GM20000 (cell line): ENCODE measurements around the gene GET3.

Source experiments
- DNase-seq: peaks from one replicate; pipeline ENCODE4 v3.0.0; 2012; ENCODE audit warnings: low spot score
- TF ChIP-seq, protein P1 (sequence below): IDR thresholded peaks from 2 replicates; pipeline ENCODE4 v1.5.1; 2012; ENCODE audit warnings: mild to moderate bottlenecking, control low read depth; ENCODE audit errors: extremely low read depth, missing control alignments

GET3 gene

DNA sequence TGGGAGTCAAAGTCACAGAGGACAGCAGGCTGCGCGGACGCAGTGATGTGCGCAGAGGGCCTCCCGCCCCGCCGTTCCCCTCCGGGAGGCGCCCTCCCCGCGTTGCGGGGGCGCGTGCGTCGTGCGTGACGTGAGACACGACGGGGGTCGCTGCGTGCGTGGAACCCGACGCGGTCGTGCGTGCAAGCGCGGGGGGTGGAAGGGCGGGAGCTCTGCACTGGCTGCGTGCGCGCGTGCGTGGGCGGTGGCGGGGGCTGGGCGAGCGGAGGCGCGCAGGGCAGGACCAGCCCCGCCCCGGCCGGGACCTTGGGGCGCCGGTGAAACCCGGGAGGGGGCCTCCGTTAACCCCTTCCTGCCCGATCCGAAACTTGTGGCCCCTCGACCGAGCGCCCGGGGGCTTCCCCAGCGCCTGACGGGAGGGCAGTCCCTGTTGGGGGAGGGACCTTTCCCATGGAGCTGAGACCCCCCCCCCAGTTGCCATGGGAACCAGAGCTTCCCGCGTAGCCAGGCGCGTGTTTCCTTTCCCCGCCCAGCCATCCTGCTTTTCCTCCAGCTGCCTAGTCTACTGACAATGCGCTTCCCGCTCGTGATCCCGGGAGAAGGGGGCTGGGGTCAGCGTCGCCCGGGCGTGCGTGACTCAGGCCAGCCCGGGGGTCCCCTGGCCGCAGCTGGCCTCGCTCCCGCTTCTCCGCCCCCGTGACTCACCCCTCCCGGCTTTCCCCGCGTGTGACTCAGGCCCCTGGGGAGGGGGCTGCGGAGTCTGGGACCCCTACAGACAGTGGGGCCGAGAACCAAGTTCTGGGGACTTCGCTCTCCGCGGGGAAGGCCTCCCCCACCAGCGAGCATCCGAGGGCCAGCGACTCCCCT lies 45.4 kb downstream of the GET3 start:
- TF ChIP-seq, protein P1, sequence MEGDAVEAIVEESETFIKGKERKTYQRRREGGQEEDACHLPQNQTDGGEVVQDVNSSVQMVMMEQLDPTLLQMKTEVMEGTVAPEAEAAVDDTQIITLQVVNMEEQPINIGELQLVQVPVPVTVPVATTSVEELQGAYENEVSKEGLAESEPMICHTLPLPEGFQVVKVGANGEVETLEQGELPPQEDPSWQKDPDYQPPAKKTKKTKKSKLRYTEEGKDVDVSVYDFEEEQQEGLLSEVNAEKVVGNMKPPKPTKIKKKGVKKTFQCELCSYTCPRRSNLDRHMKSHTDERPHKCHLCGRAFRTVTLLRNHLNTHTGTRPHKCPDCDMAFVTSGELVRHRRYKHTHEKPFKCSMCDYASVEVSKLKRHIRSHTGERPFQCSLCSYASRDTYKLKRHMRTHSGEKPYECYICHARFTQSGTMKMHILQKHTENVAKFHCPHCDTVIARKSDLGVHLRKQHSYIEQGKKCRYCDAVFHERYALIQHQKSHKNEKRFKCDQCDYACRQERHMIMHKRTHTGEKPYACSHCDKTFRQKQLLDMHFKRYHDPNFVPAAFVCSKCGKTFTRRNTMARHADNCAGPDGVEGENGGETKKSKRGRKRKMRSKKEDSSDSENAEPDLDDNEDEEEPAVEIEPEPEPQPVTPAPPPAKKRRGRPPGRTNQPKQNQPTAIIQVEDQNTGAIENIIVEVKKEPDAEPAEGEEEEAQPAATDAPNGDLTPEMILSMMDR = no peak
- peak; percentile 86 for DNase-seq

DNA sequence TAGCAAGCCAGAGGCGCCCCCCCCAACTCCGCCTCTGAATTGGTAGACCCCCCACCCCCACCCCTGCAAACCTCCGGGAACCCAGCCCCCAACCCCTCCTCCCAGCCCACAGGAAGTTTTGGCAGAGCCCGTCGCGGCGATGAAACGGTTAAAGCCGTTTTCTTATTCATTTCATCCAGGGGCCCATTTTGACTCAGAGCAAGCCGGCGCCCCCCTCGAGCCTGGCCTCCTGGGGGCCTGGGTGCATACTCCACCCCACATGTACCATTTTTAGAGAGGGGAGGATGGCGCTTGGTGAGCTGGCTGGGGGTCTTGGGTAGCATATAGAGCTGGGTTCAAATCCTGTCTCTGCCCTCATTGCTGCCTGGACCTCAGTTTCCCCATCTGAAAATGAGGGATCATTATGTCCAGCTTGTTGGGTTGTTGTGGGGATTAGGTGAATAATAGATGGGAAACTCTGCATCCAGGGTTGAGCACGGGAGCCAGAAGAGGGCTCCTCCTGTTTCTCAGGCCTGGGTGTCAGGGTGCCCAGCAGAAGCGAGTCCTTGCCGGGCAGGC lies 46.1 kb downstream of the GET3 start:
- peak; percentile 60 for DNase-seq
- TF ChIP-seq, protein P1 = no peak

- no peak for DNase-seq
- TF ChIP-seq, protein P1 = no peak
Observed at GRCh38 chr19:12783849-12784393, 46.6 kb downstream of the GET3 start.

DNA sequence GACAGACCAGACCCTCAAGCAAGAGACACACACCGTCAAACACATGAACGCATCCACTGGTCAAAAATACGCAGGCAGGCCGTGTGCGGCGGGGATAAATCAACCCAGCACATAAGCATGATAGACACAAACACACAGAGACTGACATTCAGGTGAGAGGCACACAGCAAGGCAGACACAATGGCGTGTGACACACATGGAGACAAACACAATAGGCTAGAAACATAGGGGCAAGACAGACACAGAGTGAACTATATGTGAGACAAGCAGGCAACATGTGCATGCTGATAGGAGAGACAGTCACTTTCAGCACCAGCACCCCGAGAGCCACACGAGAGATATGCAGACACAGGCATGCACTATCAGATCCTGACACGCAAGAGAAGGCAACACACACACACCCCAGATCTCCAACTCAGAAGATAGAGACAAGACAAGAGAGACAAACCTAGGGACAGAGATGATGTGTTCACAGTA lies 47.1 kb downstream of the GET3 start:
- TF ChIP-seq, protein P1 = no peak
- no peak for DNase-seq

DNA sequence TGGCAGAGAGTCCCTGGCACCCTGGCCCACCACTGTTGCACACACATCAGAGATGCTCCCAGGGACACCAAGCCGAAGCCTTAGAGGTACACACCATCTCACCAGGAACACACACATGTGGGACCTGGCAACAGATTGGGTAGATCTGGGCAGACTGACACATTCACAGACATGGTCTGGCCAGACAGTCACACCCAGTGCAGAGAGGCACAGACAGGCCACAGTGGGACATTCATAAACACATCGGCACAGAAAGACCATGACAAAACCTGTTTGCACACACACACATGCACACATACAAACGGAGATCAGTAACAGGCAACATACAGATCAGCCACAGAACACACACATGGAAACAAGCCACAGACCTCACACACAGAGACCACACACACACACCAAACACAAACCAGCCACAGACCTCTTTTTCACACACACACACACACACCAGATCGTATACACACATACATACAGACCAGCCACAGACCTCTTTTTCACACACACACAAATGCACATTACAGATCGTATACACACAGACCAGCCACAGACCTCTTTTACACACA lies 47.7 kb downstream of the GET3 start:
- TF ChIP-seq, protein P1 = no peak
- no peak for DNase-seq

GRCh38 chr19:12785431-12786031 lies 48.2 kb downstream of the GET3 start:
- DNase-seq = no peak

More at GRCh38 chr19:12785431-12786031, 48.2 kb downstream of the GET3 start:
- TF ChIP-seq, protein P1 = no peak
